HEK293 (cell line): Measurements from ENCODE around the gene SCAMP5.

ENCODE experiments used
- CTCF ChIA-PET: fragments of 350-600 bp; formaldehyde crosslinking; extraction: SDS; loops from one replicate; lab custom pipeline; 2021; ENCODE audit warnings: antibody characterized with exemption; lab: Yijun Ruan, JAX
- POLR2A ChIA-PET: fragments of 300-600 bp; formaldehyde crosslinking; extraction: SDS; loops from one replicate; lab custom pipeline; 2020; ENCODE audit warnings: antibody characterized with exemption, inconsistent platforms; lab: Yijun Ruan, JAX
- H3K27ac ChIP-seq: fragments of 200-500 bp; sonication (Bioruptor generic); 2 replicates; pipeline ENCODE4 v1.5.1; 2014; ENCODE audit warnings: low read depth, low read length, control low read depth, inconsistent platforms; ENCODE audit errors: extremely low read depth
- H3K36me3 ChIP-seq, 2 experiments: fragments of 200-500 bp in 1 of 2; sonication (Bioruptor generic) in 1 of 2; 1 replicate in 1 of 2; 2 replicates in 1 of 2; pipeline ENCODE4 v1.5.1; 2014 to 2017; ENCODE audit warnings: inconsistent platforms in 2 of 2, low read length in 2 of 2; ENCODE audit not compliant: control insufficient read depth in 2 of 2, insufficient read depth in 1 of 2
- H3K4me1 ChIP-seq: fragments of 200-500 bp; sonication (Bioruptor generic); 2 replicates; pipeline ENCODE4 v1.5.1; 2014; ENCODE audit warnings: mild to moderate bottlenecking, low read length, inconsistent platforms; ENCODE audit not compliant: control insufficient read depth, insufficient read depth
- H3K4me3 ChIP-seq: 2 replicates; pipeline ENCODE4 v1.5.1; 2011; ENCODE audit warnings: low read depth, mild to moderate bottlenecking, control low read depth, low read length, moderate library complexity
- H3K9me3 ChIP-seq: fragments of 200-500 bp; sonication (Bioruptor generic); 2 replicates; pipeline ENCODE4 v1.5.1; 2014; ENCODE audit warnings: low read depth, low read length, inconsistent platforms; ENCODE audit not compliant: control insufficient read depth, insufficient read depth
- EGR2 ChIP-seq: fragments of 450-650 bp; formaldehyde crosslinking; IDR thresholded peaks from 2 replicates; pipeline ENCODE4 v1.5.1; 2016; ENCODE audit warnings: low read depth, missing biosample characterization, missing genetic modification characterization
- HOXC10 ChIP-seq: sonication (generic); formaldehyde crosslinking; IDR thresholded peaks from 2 replicates; pipeline ENCODE4 v1.8.1; 2023; ENCODE audit warnings: mild to moderate bottlenecking, missing genetic modification reagents
- IKZF3 ChIP-seq: fragments of 450-650 bp; IDR thresholded peaks from 2 replicates; pipeline ENCODE4 v1.5.0; 2018; ENCODE audit warnings: missing biosample characterization, mild to moderate bottlenecking, missing genetic modification characterization, moderate library complexity
- KLF16 ChIP-seq: fragments of 450-650 bp; formaldehyde crosslinking; IDR thresholded peaks from 2 replicates; pipeline ENCODE4 v1.5.1; 2017; ENCODE audit warnings: missing biosample characterization, missing genetic modification characterization
- KLF8 ChIP-seq: fragments of 450-650 bp; formaldehyde crosslinking; IDR thresholded peaks from 2 replicates; pipeline ENCODE4 v1.5.1; 2016; ENCODE audit warnings: missing biosample characterization, missing genetic modification characterization
- SCRT1 ChIP-seq: fragments of 450-650 bp; formaldehyde crosslinking; IDR thresholded peaks from 2 replicates; pipeline ENCODE4 v1.5.1; 2016; ENCODE audit warnings: missing biosample characterization, missing genetic modification characterization, borderline replicate concordance
- TCF7L2 ChIP-seq: IDR thresholded peaks from 2 replicates; pipeline ENCODE4 v1.6.1; 2011; ENCODE audit warnings: low read depth, mild to moderate bottlenecking, inconsistent platforms, low read length, moderate library complexity, borderline replicate concordance
- ZBTB17 ChIP-seq: fragments of 450-650 bp; formaldehyde crosslinking; IDR thresholded peaks from 2 replicates; pipeline ENCODE4 v1.5.1; 2016; ENCODE audit warnings: missing biosample characterization, missing genetic modification characterization
- ZBTB20 ChIP-seq: fragments of 450-650 bp; formaldehyde crosslinking; IDR thresholded peaks from 2 replicates; pipeline ENCODE4 v1.5.1; 2016; ENCODE audit warnings: missing biosample characterization, missing genetic modification characterization
- ZBTB7A ChIP-seq: fragments of 450-650 bp; formaldehyde crosslinking; IDR thresholded peaks from 2 replicates; pipeline ENCODE4 v1.5.1; 2016; ENCODE audit warnings: low read depth, missing biosample characterization, missing genetic modification characterization
- ZFHX2 ChIP-seq: fragments of 450-650 bp; formaldehyde crosslinking; conservative IDR thresholded peaks from 2 replicates; pipeline ENCODE4 v1.5.1; 2016; ENCODE audit warnings: missing biosample characterization, missing genetic modification characterization
- ZNF10 ChIP-seq: fragments of 450-650 bp; formaldehyde crosslinking; IDR thresholded peaks from 2 replicates; pipeline ENCODE4 v1.5.1; 2017; ENCODE audit warnings: missing biosample characterization, missing genetic modification characterization
- ZNF16 ChIP-seq: fragments of 450-650 bp; formaldehyde crosslinking; IDR thresholded peaks from 2 replicates; pipeline ENCODE4 v1.5.1; 2016; ENCODE audit warnings: low read depth, missing biosample characterization, missing genetic modification characterization
- ZNF239 ChIP-seq: fragments of 450-650 bp; formaldehyde crosslinking; IDR thresholded peaks from 2 replicates; pipeline ENCODE4 v1.5.1; 2016; ENCODE audit warnings: missing biosample characterization, missing genetic modification characterization
- ZNF335 ChIP-seq: fragments of 450-650 bp; formaldehyde crosslinking; conservative IDR thresholded peaks from 2 replicates; pipeline ENCODE4 v1.5.1; 2016; ENCODE audit warnings: missing biosample characterization, missing genetic modification characterization
- ZNF394 ChIP-seq: fragments of 450-650 bp; formaldehyde crosslinking; IDR thresholded peaks from 2 replicates; pipeline ENCODE4 v1.5.1; 2016; ENCODE audit warnings: missing biosample characterization, missing genetic modification characterization, mild to moderate bottlenecking, moderate library complexity, borderline replicate concordance
- ZNF530 ChIP-seq: fragments of 450-650 bp; formaldehyde crosslinking; IDR thresholded peaks from 2 replicates; pipeline ENCODE4 v1.5.1; 2016; ENCODE audit warnings: low read depth, missing biosample characterization, missing genetic modification characterization
- ZNF626 ChIP-seq: fragments of 450-650 bp; sonication (Bioruptor Pico); formaldehyde crosslinking; IDR thresholded peaks from 2 replicates; pipeline ENCODE4 v1.5.1; 2018; ENCODE audit warnings: missing biosample characterization, missing genetic modification characterization, inconsistent platforms
- TF ChIP-seq, protein P1 (sequence below): fragments of 450-650 bp; formaldehyde crosslinking; IDR thresholded peaks from 2 replicates; pipeline ENCODE4 v1.5.1; 2016; ENCODE audit warnings: missing biosample characterization, missing genetic modification characterization
- TF ChIP-seq, protein P2 (sequence below): fragments of 450-650 bp; formaldehyde crosslinking; IDR thresholded peaks from 2 replicates; pipeline ENCODE4 v1.5.1; 2016; ENCODE audit warnings: missing biosample characterization, missing genetic modification characterization
- TF ChIP-seq, protein P3 (sequence below): fragments of 450-650 bp; formaldehyde crosslinking; IDR thresholded peaks from 2 replicates; pipeline ENCODE4 v1.5.1; 2016; ENCODE audit warnings: missing biosample characterization, missing genetic modification characterization, borderline replicate concordance
- TF ChIP-seq, protein P4 (sequence below): fragments of 450-650 bp; formaldehyde crosslinking; IDR thresholded peaks from 2 replicates; pipeline ENCODE4 v1.5.1; 2016; ENCODE audit warnings: missing biosample characterization, missing genetic modification characterization
- TF ChIP-seq, protein P5 (sequence below): fragments of 450-650 bp; formaldehyde crosslinking; IDR thresholded peaks from 2 replicates; pipeline ENCODE4 v1.5.1; 2016; ENCODE audit warnings: missing biosample characterization, missing genetic modification characterization
- TF ChIP-seq, protein P6 (sequence below): fragments of 450-650 bp; formaldehyde crosslinking; IDR thresholded peaks from 2 replicates; pipeline ENCODE4 v1.5.1; 2017; ENCODE audit warnings: missing biosample characterization, missing genetic modification characterization

SCAMP5 gene

DNA sequence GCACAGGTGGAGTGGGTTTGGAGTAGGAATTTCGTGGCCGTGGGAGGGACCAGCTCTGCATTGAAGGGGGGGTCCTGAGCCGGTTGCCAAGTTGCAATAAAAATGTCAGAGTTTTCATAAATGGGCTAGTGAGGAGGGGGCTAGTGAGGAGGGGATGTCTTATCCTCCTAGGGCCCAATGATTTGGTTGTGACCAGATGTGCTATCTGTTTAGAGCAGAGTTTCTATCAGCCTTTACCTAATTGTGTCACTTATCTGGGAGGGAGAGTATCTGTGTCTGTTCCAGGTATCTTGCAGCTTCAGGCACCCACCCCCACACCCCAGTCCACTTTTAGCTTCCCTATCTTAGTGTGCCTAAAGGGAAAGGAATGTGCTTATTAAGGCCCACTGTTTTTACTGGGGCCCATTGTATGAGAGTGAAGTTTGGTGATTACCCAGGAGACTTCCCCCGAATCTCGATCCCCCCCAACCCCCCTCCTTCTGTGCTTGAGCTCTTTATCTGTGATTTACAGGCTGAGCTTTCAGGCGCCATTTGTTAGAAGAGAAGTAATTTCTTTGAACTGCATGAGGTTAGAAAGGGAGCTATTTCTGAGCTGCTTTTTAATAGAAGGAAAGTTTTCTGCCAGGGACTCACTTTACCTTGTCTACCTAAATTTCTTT is 70.6 kb downstream of the SCAMP5 start:
- CTCF ChIA-PET: interaction anchor here (0.6 to 1.6 kb wide), 9 partner anchors 9 to 361 kb away, joined by 3 to 7 read pairs (median 5); no protein-coding TSS in a partner anchor
- H3K4me1 ChIP-seq: peaks cover 17% of the 10 kb centered on the region
- no peaks in the 10 kb centered on the region for H3K36me3 ChIP-seq
- no peak overlapping the region for H3K27ac ChIP-seq
- H3K9me3 ChIP-seq: no peaks in the 10 kb centered on the region
- peak; percentile 36; the same call in 1 of the 2 replicates for TF ChIP-seq EGR2 (tag by site-specific recombination)
- TF ChIP-seq ZNF239 (tag by site-specific recombination): no peak
- TF ChIP-seq, protein P1, sequence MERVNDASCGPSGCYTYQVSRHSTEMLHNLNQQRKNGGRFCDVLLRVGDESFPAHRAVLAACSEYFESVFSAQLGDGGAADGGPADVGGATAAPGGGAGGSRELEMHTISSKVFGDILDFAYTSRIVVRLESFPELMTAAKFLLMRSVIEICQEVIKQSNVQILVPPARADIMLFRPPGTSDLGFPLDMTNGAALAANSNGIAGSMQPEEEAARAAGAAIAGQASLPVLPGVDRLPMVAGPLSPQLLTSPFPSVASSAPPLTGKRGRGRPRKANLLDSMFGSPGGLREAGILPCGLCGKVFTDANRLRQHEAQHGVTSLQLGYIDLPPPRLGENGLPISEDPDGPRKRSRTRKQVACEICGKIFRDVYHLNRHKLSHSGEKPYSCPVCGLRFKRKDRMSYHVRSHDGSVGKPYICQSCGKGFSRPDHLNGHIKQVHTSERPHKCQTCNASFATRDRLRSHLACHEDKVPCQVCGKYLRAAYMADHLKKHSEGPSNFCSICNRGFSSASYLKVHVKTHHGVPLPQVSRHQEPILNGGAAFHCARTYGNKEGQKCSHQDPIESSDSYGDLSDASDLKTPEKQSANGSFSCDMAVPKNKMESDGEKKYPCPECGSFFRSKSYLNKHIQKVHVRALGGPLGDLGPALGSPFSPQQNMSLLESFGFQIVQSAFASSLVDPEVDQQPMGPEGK (tag by site-specific recombination): peak; percentile 42
- TF ChIP-seq, protein P2, sequence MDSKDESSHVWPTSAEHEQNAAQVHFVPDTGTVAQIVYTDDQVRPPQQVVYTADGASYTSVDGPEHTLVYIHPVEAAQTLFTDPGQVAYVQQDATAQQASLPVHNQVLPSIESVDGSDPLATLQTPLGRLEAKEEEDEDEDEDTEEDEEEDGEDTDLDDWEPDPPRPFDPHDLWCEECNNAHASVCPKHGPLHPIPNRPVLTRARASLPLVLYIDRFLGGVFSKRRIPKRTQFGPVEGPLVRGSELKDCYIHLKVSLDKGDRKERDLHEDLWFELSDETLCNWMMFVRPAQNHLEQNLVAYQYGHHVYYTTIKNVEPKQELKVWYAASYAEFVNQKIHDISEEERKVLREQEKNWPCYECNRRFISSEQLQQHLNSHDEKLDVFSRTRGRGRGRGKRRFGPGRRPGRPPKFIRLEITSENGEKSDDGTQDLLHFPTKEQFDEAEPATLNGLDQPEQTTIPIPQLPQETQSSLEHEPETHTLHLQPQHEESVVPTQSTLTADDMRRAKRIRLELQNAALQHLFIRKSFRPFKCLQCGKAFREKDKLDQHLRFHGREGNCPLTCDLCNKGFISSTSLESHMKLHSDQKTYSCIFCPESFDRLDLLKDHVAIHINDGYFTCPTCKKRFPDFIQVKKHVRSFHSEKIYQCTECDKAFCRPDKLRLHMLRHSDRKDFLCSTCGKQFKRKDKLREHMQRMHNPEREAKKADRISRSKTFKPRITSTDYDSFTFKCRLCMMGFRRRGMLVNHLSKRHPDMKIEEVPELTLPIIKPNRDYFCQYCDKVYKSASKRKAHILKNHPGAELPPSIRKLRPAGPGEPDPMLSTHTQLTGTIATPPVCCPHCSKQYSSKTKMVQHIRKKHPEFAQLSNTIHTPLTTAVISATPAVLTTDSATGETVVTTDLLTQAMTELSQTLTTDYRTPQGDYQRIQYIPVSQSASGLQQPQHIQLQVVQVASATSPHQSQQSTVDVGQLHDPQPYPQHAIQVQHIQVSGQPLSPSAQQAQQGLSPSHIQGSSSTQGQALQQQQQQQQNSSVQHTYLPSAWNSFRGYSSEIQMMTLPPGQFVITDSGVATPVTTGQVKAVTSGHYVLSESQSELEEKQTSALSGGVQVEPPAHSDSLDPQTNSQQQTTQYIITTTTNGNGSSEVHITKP (tag by site-specific recombination): peak; percentile 98
- TF ChIP-seq, protein P3, sequence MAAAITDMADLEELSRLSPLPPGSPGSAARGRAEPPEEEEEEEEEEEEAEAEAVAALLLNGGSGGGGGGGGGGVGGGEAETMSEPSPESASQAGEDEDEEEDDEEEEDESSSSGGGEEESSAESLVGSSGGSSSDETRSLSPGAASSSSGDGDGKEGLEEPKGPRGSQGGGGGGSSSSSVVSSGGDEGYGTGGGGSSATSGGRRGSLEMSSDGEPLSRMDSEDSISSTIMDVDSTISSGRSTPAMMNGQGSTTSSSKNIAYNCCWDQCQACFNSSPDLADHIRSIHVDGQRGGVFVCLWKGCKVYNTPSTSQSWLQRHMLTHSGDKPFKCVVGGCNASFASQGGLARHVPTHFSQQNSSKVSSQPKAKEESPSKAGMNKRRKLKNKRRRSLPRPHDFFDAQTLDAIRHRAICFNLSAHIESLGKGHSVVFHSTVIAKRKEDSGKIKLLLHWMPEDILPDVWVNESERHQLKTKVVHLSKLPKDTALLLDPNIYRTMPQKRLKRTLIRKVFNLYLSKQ (tag by site-specific recombination): no peak
- no peak for TF ChIP-seq ZNF16 (tag by site-specific recombination)
- TF ChIP-seq ZBTB20 (tag by site-specific recombination): peak; percentile 79
- TF ChIP-seq ZFHX2 (tag by site-specific recombination): peak; percentile 72; the same call in 1 of the 2 replicates
- TF ChIP-seq, protein P4, sequence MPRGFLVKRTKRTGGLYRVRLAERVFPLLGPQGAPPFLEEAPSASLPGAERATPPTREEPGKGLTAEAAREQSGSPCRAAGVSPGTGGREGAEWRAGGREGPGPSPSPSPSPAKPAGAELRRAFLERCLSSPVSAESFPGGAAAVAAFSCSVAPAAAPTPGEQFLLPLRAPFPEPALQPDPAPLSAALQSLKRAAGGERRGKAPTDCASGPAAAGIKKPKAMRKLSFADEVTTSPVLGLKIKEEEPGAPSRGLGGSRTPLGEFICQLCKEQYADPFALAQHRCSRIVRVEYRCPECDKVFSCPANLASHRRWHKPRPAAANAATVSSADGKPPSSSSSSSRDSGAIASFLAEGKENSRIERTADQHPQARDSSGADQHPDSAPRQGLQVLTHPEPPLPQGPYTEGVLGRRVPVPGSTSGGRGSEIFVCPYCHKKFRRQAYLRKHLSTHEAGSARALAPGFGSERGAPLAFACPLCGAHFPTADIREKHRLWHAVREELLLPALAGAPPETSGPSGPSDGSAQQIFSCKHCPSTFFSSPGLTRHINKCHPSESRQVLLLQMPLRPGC: no peak
- no peak for TF ChIP-seq ZNF626 (tag by site-specific recombination)
- no peak for TF ChIP-seq KLF16
- TF ChIP-seq KLF8 (tag by site-specific recombination): no peak
- TF ChIP-seq TCF7L2: no peak
- TF ChIP-seq ZNF394 (tag by site-specific recombination): no peak
- TF ChIP-seq SCRT1 (tag by site-specific recombination): 0 out of 2 replicates have a peak, but pooled peaks have one; percentile 11
- no peak for TF ChIP-seq ZBTB7A (tag by site-specific recombination)
- TF ChIP-seq, protein P5, sequence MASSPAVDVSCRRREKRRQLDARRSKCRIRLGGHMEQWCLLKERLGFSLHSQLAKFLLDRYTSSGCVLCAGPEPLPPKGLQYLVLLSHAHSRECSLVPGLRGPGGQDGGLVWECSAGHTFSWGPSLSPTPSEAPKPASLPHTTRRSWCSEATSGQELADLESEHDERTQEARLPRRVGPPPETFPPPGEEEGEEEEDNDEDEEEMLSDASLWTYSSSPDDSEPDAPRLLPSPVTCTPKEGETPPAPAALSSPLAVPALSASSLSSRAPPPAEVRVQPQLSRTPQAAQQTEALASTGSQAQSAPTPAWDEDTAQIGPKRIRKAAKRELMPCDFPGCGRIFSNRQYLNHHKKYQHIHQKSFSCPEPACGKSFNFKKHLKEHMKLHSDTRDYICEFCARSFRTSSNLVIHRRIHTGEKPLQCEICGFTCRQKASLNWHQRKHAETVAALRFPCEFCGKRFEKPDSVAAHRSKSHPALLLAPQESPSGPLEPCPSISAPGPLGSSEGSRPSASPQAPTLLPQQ (tag by site-specific recombination): peak; percentile 42; the same call in 1 of the 2 replicates
- TF ChIP-seq, protein P6, sequence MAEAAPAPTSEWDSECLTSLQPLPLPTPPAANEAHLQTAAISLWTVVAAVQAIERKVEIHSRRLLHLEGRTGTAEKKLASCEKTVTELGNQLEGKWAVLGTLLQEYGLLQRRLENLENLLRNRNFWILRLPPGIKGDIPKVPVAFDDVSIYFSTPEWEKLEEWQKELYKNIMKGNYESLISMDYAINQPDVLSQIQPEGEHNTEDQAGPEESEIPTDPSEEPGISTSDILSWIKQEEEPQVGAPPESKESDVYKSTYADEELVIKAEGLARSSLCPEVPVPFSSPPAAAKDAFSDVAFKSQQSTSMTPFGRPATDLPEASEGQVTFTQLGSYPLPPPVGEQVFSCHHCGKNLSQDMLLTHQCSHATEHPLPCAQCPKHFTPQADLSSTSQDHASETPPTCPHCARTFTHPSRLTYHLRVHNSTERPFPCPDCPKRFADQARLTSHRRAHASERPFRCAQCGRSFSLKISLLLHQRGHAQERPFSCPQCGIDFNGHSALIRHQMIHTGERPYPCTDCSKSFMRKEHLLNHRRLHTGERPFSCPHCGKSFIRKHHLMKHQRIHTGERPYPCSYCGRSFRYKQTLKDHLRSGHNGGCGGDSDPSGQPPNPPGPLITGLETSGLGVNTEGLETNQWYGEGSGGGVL (tag by site-specific recombination): peak; percentile 88
- no peak for TF ChIP-seq ZNF530 (tag by site-specific recombination)
- TF ChIP-seq ZBTB17 (tag by site-specific recombination): 0 out of 2 replicates have a peak, but pooled peaks have one; percentile 0
- TF ChIP-seq ZNF10: no peak
- no peak for TF ChIP-seq HOXC10 (CRISPR knock-in tag)
- peak; percentile 65 for TF ChIP-seq ZNF335 (tag by site-specific recombination)
- TF ChIP-seq IKZF3 (tag by site-specific recombination): no peak
- POLR2A ChIA-PET: interaction anchor here (0.6 to 3.9 kb wide), 5 partner anchors 22 to 777 kb away, joined by 3 to 15 read pairs (median 4); partner anchors contain the start of genes C15orf39 and PPCDC
- no peak overlapping the region for H3K4me3 ChIP-seq
